H1 (cell line): ENCODE data around the gene RBFOX1. TPM values are rescaled to one million over a fixed set of nuclear protein-coding genes. Genes with fewer than 3 reads are reported as not detected.

Experiments
- NANOG ChIP-seq: IDR thresholded peaks from 2 replicates; pipeline ENCODE4 v1.6.1; 2011; ENCODE audit warnings: low read length, low read depth, mild to moderate bottlenecking, inconsistent platforms; ENCODE audit not compliant: insufficient read depth, poor library complexity, severe bottlenecking
- RNF2 ChIP-seq: fragments of 200-900, 300-1000 bp; sonication (generic); IDR thresholded peaks from 2 replicates; pipeline ENCODE4 v1.7.1; 2016; ENCODE audit warnings: borderline replicate concordance, low read depth, mild to moderate bottlenecking, antibody characterized with exemption, low read length; ENCODE audit not compliant: poor library complexity, severe bottlenecking; ENCODE audit errors: missing control alignments
- SIRT6 ChIP-seq: IDR thresholded peaks from one replicate; pipeline ENCODE4 v1.7.1; 2012; ENCODE audit warnings: low read length, inconsistent platforms
- SP1 ChIP-seq: IDR thresholded peaks from 2 replicates; pipeline ENCODE4 v1.6.1; 2011; ENCODE audit warnings: low read depth, low read length
- polyA plus RNA-seq, 7 experiments: library from polyadenylated mRNA; depleted of rRNA in 3 of 7; stranded (reverse) in 5 of 7; unstranded in 2 of 7; fragments of >200 nt in 5 of 7; fragments of 200-250 nt in 2 of 7; gene quantifications; 1 replicate in 5 of 7; 2 replicates in 1 of 7; 4 replicates in 1 of 7; pipeline versions ENCODE4 v1.2.1 to v1.2.3, GENCODE V29; 2011 to 2013; ENCODE audit warnings: missing spikeins in 2 of 7, mixed read lengths in 2 of 7
- total RNA-seq: library from RNA; stranded (reverse); fragmentation: NEBNext Ultra II Directional; extraction: Animal tissue kit (Norgen Biotek cat#: 25700); gene quantifications from 2 replicates; pipeline ENCODE4 v1.2.1, GENCODE V29; 2021
- TF ChIP-seq, protein P1 (sequence below): fragments of 300-600 bp; sonication (generic); IDR thresholded peaks from 2 replicates; pipeline ENCODE4 v1.7.1; 2012; ENCODE audit warnings: low read length, moderate library complexity, mild to moderate bottlenecking, inconsistent platforms; ENCODE audit not compliant: insufficient replicate concordance

RBFOX1 gene
- total and polyA plus RNA-seq, 2 of the 8 experiments (the other 6 are each of a cell fraction or from before 2014, with no cell fraction given): 1.7 to 2.8 TPM

DNA sequence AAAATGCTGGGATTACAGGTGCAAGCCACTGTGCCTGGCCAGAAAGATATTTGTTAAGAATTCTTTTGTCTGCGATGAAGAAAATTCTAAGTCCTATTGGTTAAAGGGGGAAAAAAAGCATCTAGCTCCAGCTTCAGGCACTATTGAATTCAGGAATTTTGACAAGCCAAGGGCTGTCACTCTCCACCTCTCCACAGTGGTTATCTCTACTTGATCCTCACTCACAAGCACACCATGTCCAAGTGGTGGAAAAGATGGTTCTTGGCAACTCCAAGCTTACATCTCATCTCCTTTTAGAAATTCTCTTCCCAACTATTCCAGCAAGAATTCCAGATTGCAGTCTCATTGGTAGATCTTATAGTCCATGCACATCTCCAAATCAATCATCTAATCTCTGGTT lies 7.1 kb downstream of the RBFOX1 start (continued):
- TF ChIP-seq, protein P1, sequence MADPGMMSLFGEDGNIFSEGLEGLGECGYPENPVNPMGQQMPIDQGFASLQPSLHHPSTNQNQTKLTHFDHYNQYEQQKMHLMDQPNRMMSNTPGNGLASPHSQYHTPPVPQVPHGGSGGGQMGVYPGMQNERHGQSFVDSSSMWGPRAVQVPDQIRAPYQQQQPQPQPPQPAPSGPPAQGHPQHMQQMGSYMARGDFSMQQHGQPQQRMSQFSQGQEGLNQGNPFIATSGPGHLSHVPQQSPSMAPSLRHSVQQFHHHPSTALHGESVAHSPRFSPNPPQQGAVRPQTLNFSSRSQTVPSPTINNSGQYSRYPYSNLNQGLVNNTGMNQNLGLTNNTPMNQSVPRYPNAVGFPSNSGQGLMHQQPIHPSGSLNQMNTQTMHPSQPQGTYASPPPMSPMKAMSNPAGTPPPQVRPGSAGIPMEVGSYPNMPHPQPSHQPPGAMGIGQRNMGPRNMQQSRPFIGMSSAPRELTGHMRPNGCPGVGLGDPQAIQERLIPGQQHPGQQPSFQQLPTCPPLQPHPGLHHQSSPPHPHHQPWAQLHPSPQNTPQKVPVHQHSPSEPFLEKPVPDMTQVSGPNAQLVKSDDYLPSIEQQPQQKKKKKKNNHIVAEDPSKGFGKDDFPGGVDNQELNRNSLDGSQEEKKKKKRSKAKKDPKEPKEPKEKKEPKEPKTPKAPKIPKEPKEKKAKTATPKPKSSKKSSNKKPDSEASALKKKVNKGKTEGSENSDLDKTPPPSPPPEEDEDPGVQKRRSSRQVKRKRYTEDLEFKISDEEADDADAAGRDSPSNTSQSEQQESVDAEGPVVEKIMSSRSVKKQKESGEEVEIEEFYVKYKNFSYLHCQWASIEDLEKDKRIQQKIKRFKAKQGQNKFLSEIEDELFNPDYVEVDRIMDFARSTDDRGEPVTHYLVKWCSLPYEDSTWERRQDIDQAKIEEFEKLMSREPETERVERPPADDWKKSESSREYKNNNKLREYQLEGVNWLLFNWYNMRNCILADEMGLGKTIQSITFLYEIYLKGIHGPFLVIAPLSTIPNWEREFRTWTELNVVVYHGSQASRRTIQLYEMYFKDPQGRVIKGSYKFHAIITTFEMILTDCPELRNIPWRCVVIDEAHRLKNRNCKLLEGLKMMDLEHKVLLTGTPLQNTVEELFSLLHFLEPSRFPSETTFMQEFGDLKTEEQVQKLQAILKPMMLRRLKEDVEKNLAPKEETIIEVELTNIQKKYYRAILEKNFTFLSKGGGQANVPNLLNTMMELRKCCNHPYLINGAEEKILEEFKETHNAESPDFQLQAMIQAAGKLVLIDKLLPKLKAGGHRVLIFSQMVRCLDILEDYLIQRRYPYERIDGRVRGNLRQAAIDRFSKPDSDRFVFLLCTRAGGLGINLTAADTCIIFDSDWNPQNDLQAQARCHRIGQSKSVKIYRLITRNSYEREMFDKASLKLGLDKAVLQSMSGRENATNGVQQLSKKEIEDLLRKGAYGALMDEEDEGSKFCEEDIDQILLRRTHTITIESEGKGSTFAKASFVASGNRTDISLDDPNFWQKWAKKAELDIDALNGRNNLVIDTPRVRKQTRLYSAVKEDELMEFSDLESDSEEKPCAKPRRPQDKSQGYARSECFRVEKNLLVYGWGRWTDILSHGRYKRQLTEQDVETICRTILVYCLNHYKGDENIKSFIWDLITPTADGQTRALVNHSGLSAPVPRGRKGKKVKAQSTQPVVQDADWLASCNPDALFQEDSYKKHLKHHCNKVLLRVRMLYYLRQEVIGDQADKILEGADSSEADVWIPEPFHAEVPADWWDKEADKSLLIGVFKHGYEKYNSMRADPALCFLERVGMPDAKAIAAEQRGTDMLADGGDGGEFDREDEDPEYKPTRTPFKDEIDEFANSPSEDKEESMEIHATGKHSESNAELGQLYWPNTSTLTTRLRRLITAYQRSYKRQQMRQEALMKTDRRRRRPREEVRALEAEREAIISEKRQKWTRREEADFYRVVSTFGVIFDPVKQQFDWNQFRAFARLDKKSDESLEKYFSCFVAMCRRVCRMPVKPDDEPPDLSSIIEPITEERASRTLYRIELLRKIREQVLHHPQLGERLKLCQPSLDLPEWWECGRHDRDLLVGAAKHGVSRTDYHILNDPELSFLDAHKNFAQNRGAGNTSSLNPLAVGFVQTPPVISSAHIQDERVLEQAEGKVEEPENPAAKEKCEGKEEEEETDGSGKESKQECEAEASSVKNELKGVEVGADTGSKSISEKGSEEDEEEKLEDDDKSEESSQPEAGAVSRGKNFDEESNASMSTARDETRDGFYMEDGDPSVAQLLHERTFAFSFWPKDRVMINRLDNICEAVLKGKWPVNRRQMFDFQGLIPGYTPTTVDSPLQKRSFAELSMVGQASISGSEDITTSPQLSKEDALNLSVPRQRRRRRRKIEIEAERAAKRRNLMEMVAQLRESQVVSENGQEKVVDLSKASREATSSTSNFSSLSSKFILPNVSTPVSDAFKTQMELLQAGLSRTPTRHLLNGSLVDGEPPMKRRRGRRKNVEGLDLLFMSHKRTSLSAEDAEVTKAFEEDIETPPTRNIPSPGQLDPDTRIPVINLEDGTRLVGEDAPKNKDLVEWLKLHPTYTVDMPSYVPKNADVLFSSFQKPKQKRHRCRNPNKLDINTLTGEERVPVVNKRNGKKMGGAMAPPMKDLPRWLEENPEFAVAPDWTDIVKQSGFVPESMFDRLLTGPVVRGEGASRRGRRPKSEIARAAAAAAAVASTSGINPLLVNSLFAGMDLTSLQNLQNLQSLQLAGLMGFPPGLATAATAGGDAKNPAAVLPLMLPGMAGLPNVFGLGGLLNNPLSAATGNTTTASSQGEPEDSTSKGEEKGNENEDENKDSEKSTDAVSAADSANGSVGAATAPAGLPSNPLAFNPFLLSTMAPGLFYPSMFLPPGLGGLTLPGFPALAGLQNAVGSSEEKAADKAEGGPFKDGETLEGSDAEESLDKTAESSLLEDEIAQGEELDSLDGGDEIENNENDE: no peak
- TF ChIP-seq NANOG (no peak), RNF2 (no peak), SIRT6 (no peak), SP1 (no peak)
